Liver (tissue), 9 donors: ENCODE results near the gene HCRTR1. TPM values are rescaled to one million over a fixed set of nuclear protein-coding genes. Genes with fewer than 3 reads are reported as not detected.

Source experiments
- DNase-seq: peaks from one replicate; pipeline ENCODE4 v3.0.0-alpha.2; 2017; ENCODE audit warnings: low spot score
- H3K27ac ChIP-seq, 2 donors: one replicate each; pipeline ENCODE4 v1.7.0; 2013; ENCODE audit warnings: inconsistent platforms in 2 of 2, low read length in 2 of 2, control low read depth in 1 of 2, low read depth in 1 of 2, mild to moderate bottlenecking in 1 of 2
- H3K27me3 ChIP-seq, 4 donors: one replicate each; pipeline versions ENCODE4 v1.6.1 to v1.7.0; 2013; ENCODE audit warnings: low read length in 3 of 4, inconsistent platforms in 1 of 4, mild to moderate bottlenecking in 1 of 4, moderate library complexity in 1 of 4; ENCODE audit not compliant: control insufficient read depth in 4 of 4, insufficient read depth in 4 of 4
- H3K36me3 ChIP-seq, 4 donors: one replicate each; pipeline versions ENCODE4 v1.6.1 to v1.7.0; 2013; ENCODE audit warnings: low read length in 3 of 4, mild to moderate bottlenecking in 3 of 4, low read depth in 1 of 4, moderate library complexity in 1 of 4; ENCODE audit not compliant: control insufficient read depth in 4 of 4, insufficient read depth in 3 of 4
- H3K4me1 ChIP-seq, 4 donors: one replicate each; pipeline versions ENCODE4 v1.6.1 to v1.7.0; 2013; ENCODE audit warnings: low read length in 3 of 4, mild to moderate bottlenecking in 3 of 4, moderate library complexity in 1 of 4; ENCODE audit not compliant: control insufficient read depth in 4 of 4, insufficient read depth in 4 of 4
- H3K4me3 ChIP-seq, 3 donors: one replicate each; pipeline versions ENCODE4 v1.6.1 to v1.7.0; 2013; ENCODE audit warnings: low read length in 3 of 3, control low read depth in 1 of 3, low read depth in 1 of 3, mild to moderate bottlenecking in 1 of 3
- H3K9ac ChIP-seq, 2 donors: one replicate each; pipeline ENCODE4 v1.7.0; 2013; ENCODE audit warnings: low read length in 2 of 2, mild to moderate bottlenecking in 2 of 2, moderate library complexity in 2 of 2, control low read depth in 1 of 2, low read depth in 1 of 2
- H3K9me3 ChIP-seq, 4 donors: one replicate each; pipeline versions ENCODE4 v1.6.1 to v1.7.0; 2013; ENCODE audit warnings: low read length in 3 of 4; ENCODE audit not compliant: control insufficient read depth in 4 of 4
- EGR1 ChIP-seq, 2 donors: IDR thresholded peaks; 2 replicates each; pipeline ENCODE4 v1.6.1; 2016 to 2018; ENCODE audit warnings: antibody characterized with exemption in 2 of 2, low read depth in 2 of 2
- FOXA1 ChIP-seq: IDR thresholded peaks from 2 replicates; pipeline ENCODE4 v1.6.1; 2016; ENCODE audit warnings: antibody characterized with exemption
- FOXA2 ChIP-seq: IDR thresholded peaks from 2 replicates; pipeline ENCODE4 v1.6.1; 2016; ENCODE audit warnings: antibody characterized with exemption
- GABPA ChIP-seq, 2 donors: IDR thresholded peaks in 1 of 2; conservative IDR thresholded peaks in 1 of 2; 2 replicates each; pipeline ENCODE4 v1.6.1; 2016; ENCODE audit warnings: antibody characterized with exemption in 2 of 2, mild to moderate bottlenecking in 1 of 2, moderate library complexity in 1 of 2
- HNF4A ChIP-seq, 2 donors: conservative IDR thresholded peaks; 2 replicates each; pipeline ENCODE4 v1.6.1; 2016; ENCODE audit warnings: antibody characterized with exemption in 2 of 2, mild to moderate bottlenecking in 2 of 2
- JUND ChIP-seq, 2 donors: IDR thresholded peaks; 2 replicates each; pipeline ENCODE4 v1.6.1; 2016; ENCODE audit warnings: antibody characterized with exemption in 2 of 2
- NR2F2 ChIP-seq: IDR thresholded peaks from 2 replicates; pipeline ENCODE4 v1.6.1; 2016; ENCODE audit warnings: antibody characterized with exemption
- RAD21 ChIP-seq, 2 donors: IDR thresholded peaks; 2 replicates each; pipeline ENCODE4 v1.6.1; 2016; ENCODE audit warnings: antibody characterized with exemption in 2 of 2, mild to moderate bottlenecking in 2 of 2
- RXRA ChIP-seq, 2 donors: IDR thresholded peaks; 2 replicates each; pipeline ENCODE4 v1.6.1; 2017 to 2018; ENCODE audit warnings: antibody characterized with exemption in 2 of 2, mild to moderate bottlenecking in 1 of 2
- SP1 ChIP-seq: IDR thresholded peaks from 2 replicates; pipeline ENCODE4 v1.6.1; 2018; ENCODE audit warnings: antibody characterized with exemption, mild to moderate bottlenecking
- TAF1 ChIP-seq: conservative IDR thresholded peaks from 2 replicates; pipeline ENCODE4 v1.6.1; 2016; ENCODE audit warnings: antibody characterized with exemption, mild to moderate bottlenecking
- YY1 ChIP-seq: IDR thresholded peaks from 2 replicates; pipeline ENCODE4 v1.6.1; 2016; ENCODE audit warnings: antibody characterized with exemption, mild to moderate bottlenecking
- WGBS: extraction: QIAGEN DNeasy Blood & Tissue Kit; methylation state at CpG from one replicate; pipeline ENCODE4 v1.1.7; 2013; 5-methylcytosine and 5-hydroxymethylcytosine counted together
- polyA plus RNA-seq, 2 donors: library from polyadenylated mRNA; stranded (reverse) in 1 of 2; unstranded in 1 of 2; fragments of 200-250 nt in 1 of 2; fragments of >200 nt in 1 of 2; fragmentation: Nextera tagmentation in 1 of 2; extraction: Ambion mirVana in 1 of 2; gene quantifications; one replicate each; pipeline versions ENCODE4 v1.2.1 to v1.2.3, GENCODE V29; 2013 to 2015
- total RNA-seq, 2 donors: library from RNA; depleted of rRNA; stranded (reverse); fragments of >200 nt; gene quantifications; one replicate each; pipeline ENCODE4 v1.2.3, GENCODE V29; 2014
- TF ChIP-seq, protein P1 (sequence below): IDR thresholded peaks from 2 replicates; pipeline ENCODE4 v1.6.1; 2016; ENCODE audit warnings: antibody characterized with exemption, mild to moderate bottlenecking
- TF ChIP-seq, protein P2 (sequence below): fragments of 150-350 bp; IDR thresholded peaks from 2 replicates; pipeline ENCODE4 v1.5.1; 2017; ENCODE audit warnings: improper control_type of control experiment, low read depth, low read length; ENCODE audit not compliant: missing input control
- TF ChIP-seq, protein P3 (sequence below): IDR thresholded peaks from 2 replicates; pipeline ENCODE4 v1.6.1; 2016; ENCODE audit warnings: antibody characterized with exemption
- TF ChIP-seq, protein P4 (sequence below): IDR thresholded peaks from 2 replicates; pipeline ENCODE4 v1.6.1; 2016; ENCODE audit warnings: antibody characterized with exemption
- donor health status: healthy.
- donor health status: healthy.
- donor health status: healthy.
- donor health status: healthy.
- donor health status: healthy.

HCRTR1 gene
- total and polyA plus RNA-seq, 4 donors, result 0.06 TPM; not detected in 3

DNA sequence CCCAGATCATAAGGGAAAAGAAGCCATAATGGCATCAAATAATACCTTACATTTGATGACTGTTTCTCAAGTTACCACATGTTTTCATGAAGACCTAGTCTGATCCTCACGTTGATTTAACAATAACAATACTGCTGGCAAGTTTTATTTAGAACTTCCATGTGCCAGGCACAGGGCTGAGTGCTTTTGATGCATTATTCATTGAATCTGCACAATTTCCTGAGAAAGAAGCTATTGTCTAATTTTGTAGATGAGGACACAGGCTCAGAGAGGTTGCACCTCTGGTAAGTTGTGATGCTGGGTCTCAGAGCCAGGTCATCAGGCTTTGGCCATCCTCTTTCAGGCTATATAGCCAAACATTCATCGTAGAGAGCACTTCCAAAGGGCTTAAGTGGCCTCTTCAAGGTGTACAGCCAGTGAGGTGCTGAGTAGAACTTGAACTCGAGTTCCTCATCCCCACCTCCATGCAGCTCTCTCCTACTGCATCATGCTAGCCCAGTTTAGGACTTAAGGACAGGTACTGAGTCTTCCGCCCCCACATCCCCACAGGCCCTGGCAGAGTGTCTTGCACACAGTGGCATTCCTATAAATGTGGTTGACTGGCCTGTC is 35.5 kb downstream of the HCRTR1 start:
- H3K9me3 ChIP-seq, result no peaks in the 10 kb centered on the region
- no peak overlapping the region for H3K27ac ChIP-seq
- no peak for DNase-seq
- no peaks in the 10 kb centered on the region for H3K36me3 ChIP-seq
- 84% methylated on average over 4 of the region's 4 CpGs for WGBS
- no peak overlapping the region for H3K4me3 ChIP-seq
- no peak overlapping the region for H3K9ac ChIP-seq
- TF ChIP-seq FOXA1 (no peak), RXRA (IDR thresholded peaks at IDR 0.05) (no peak), YY1 (no peak), EGR1 (IDR thresholded peaks at IDR 0.05; ENCODE audit: low read depth in 2 of 2) (no peak), HNF4A (conservative IDR thresholded peaks at IDR 0.05) (no peak), FOXA2 (no peak), TAF1 (no peak), NR2F2 (no peak)
- TF ChIP-seq, protein P1, sequence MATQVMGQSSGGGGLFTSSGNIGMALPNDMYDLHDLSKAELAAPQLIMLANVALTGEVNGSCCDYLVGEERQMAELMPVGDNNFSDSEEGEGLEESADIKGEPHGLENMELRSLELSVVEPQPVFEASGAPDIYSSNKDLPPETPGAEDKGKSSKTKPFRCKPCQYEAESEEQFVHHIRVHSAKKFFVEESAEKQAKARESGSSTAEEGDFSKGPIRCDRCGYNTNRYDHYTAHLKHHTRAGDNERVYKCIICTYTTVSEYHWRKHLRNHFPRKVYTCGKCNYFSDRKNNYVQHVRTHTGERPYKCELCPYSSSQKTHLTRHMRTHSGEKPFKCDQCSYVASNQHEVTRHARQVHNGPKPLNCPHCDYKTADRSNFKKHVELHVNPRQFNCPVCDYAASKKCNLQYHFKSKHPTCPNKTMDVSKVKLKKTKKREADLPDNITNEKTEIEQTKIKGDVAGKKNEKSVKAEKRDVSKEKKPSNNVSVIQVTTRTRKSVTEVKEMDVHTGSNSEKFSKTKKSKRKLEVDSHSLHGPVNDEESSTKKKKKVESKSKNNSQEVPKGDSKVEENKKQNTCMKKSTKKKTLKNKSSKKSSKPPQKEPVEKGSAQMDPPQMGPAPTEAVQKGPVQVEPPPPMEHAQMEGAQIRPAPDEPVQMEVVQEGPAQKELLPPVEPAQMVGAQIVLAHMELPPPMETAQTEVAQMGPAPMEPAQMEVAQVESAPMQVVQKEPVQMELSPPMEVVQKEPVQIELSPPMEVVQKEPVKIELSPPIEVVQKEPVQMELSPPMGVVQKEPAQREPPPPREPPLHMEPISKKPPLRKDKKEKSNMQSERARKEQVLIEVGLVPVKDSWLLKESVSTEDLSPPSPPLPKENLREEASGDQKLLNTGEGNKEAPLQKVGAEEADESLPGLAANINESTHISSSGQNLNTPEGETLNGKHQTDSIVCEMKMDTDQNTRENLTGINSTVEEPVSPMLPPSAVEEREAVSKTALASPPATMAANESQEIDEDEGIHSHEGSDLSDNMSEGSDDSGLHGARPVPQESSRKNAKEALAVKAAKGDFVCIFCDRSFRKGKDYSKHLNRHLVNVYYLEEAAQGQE, result no peak
- TF ChIP-seq, protein P2, sequence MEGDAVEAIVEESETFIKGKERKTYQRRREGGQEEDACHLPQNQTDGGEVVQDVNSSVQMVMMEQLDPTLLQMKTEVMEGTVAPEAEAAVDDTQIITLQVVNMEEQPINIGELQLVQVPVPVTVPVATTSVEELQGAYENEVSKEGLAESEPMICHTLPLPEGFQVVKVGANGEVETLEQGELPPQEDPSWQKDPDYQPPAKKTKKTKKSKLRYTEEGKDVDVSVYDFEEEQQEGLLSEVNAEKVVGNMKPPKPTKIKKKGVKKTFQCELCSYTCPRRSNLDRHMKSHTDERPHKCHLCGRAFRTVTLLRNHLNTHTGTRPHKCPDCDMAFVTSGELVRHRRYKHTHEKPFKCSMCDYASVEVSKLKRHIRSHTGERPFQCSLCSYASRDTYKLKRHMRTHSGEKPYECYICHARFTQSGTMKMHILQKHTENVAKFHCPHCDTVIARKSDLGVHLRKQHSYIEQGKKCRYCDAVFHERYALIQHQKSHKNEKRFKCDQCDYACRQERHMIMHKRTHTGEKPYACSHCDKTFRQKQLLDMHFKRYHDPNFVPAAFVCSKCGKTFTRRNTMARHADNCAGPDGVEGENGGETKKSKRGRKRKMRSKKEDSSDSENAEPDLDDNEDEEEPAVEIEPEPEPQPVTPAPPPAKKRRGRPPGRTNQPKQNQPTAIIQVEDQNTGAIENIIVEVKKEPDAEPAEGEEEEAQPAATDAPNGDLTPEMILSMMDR, result no peak
- TF ChIP-seq, protein P3, sequence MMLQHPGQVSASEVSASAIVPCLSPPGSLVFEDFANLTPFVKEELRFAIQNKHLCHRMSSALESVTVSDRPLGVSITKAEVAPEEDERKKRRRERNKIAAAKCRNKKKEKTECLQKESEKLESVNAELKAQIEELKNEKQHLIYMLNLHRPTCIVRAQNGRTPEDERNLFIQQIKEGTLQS, result no peak
- no peaks in the 10 kb centered on the region for H3K27me3 ChIP-seq
- no peaks in the 10 kb centered on the region for H3K4me1 ChIP-seq

DNA sequence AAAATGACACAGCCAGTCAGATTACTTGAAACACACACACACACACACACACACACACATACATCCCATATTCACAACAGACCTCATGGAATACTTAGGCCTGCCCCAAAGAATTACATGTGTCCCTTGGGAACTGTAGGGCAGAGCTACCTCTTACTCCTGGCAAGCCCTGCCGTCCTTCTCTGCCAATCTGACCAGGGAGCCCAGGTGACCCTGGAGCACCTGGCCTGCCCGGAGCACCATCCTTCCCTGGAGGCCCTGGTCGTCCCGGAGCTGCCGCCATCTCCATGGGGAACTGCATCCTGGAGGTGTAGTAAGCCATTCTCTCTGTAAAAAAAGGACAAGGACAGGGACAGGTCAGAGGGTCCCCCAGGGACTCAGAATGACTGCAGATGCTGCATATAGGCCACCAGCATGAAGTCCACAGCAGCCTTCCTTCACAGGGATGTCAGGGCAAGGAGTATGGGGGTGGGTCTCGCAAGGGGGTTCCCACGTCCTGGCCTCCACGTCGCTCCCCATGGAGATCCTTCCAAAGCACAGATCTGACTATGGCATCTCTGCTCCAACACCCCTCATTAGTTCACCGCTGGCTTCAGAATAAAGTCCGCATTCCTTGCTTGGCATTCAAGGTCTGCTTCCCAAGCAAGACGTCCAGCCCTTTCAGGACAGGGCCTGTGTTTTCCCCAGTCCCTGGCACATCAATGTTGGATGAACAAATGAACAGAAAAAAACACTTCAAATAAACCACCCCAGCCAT is 36.4 kb downstream of the HCRTR1 start:
- Histone ChIP-seq H3K4me1 (no peaks in the 10 kb centered on the region), H3K9me3 (no peaks in the 10 kb centered on the region), H3K4me3 (no peak overlapping the region), H3K9ac (no peak overlapping the region), H3K36me3 (no peaks in the 10 kb centered on the region), H3K27ac (no peak overlapping the region), H3K27me3 (no peaks in the 10 kb centered on the region)
- 88% methylated on average over 12 of the region's 12 CpGs for WGBS
- no peak for DNase-seq
- TF ChIP-seq, protein P3, result no peak
- TF ChIP-seq, protein P1, result no peak
- TF ChIP-seq, protein P2, result no peak
- TF ChIP-seq JUND (IDR thresholded peaks at IDR 0.05), result no peak
- no peak for TF ChIP-seq GABPA (IDR thresholded peaks at IDR 0.05 in 1 of 2, conservative IDR thresholded peaks at IDR 0.05 in 1 of 2)
- TF ChIP-seq HNF4A (conservative IDR thresholded peaks at IDR 0.05), result no peak
- TF ChIP-seq, protein P4, sequence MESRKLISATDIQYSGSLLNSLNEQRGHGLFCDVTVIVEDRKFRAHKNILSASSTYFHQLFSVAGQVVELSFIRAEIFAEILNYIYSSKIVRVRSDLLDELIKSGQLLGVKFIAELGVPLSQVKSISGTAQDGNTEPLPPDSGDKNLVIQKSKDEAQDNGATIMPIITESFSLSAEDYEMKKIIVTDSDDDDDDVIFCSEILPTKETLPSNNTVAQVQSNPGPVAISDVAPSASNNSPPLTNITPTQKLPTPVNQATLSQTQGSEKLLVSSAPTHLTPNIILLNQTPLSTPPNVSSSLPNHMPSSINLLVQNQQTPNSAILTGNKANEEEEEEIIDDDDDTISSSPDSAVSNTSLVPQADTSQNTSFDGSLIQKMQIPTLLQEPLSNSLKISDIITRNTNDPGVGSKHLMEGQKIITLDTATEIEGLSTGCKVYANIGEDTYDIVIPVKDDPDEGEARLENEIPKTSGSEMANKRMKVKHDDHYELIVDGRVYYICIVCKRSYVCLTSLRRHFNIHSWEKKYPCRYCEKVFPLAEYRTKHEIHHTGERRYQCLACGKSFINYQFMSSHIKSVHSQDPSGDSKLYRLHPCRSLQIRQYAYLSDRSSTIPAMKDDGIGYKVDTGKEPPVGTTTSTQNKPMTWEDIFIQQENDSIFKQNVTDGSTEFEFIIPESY, result no peak
- no peak for TF ChIP-seq FOXA1
- TF ChIP-seq EGR1 (IDR thresholded peaks at IDR 0.05; ENCODE audit: low read depth in 2 of 2), result no peak
- TF ChIP-seq RAD21 (IDR thresholded peaks at IDR 0.05), result no peak
- TF ChIP-seq SP1, result no peak
